Measurements from ENCODE around the gene LARGE2.

LARGE2 gene

GRCh38 chr11:45877845-45878244, 44.6 kb upstream of the LARGE2 start:
- no peak overlapping the region for H2AFZ ChIP-seq (ENCODE audit: low read depth, low read length)
- H3K36me3 ChIP-seq (ENCODE audit: insufficient read depth, low read length): peaks cover 52% of the 10 kb centered on the region
- H3K4me3 ChIP-seq (ENCODE audit: low read depth in 1 of 2, low read length in 2 of 2): no peak overlapping the region
- no peaks in the 10 kb centered on the region for H3K9me3 ChIP-seq (ENCODE audit: insufficient read depth, low read length, severe bottlenecking)
- no peak for DNase-seq
- TF ChIP-seq CTCF (IDR thresholded peaks at IDR 0.05; ENCODE audit: borderline replicate concordance, extremely low read depth, low read length, poor library complexity, severe bottlenecking) (no peak), EZH2 (IDR thresholded peaks at IDR 0.05; ENCODE audit: borderline replicate concordance, low read depth, low read length, severe bottlenecking) (no peak)
- no peaks in the 10 kb centered on the region for H3K79me2 ChIP-seq (ENCODE audit: insufficient read depth, low read length)
- peaks cover 9% of the 10 kb centered on the region; the same call in 1 of the 2 replicates for H4K20me1 ChIP-seq (ENCODE audit: insufficient read depth, low read length)
- no peaks in the 10 kb centered on the region for H3K4me1 ChIP-seq (ENCODE audit: insufficient read depth, low read length)
- H3K9ac ChIP-seq (ENCODE audit: low read depth, low read length): no peak overlapping the region
- ATAC-seq (ENCODE audit: insufficient read depth, low read depth): no peak
- no peaks in the 10 kb centered on the region for H3K27me3 ChIP-seq (ENCODE audit: insufficient read depth, low read length, poor library complexity)
- H3K27ac ChIP-seq (ENCODE audit: low read length): no peak overlapping the region
- H3K4me2 ChIP-seq (ENCODE audit: insufficient read depth, low read length): no peak overlapping the region

GRCh38 chr11:45879803-45880686, 42.4 kb upstream of the LARGE2 start:
- Histone ChIP-seq H2AFZ (ENCODE audit: low read depth, low read length) (no peak overlapping the region), H3K27me3 (ENCODE audit: insufficient read depth, low read length, poor library complexity) (no peaks in the 10 kb centered on the region), H3K4me2 (ENCODE audit: insufficient read depth, low read length) (no peak overlapping the region), H3K27ac (ENCODE audit: low read length) (no peak overlapping the region), H3K4me3 (ENCODE audit: low read depth in 1 of 2, low read length in 2 of 2) (no peak overlapping the region), H3K79me2 (ENCODE audit: insufficient read depth, low read length) (no peaks in the 10 kb centered on the region), H3K9me3 (ENCODE audit: insufficient read depth, low read length, severe bottlenecking) (no peaks in the 10 kb centered on the region), H3K36me3 (ENCODE audit: insufficient read depth, low read length) (peaks cover 43% of the 10 kb centered on the region), H3K4me1 (ENCODE audit: insufficient read depth, low read length) (peaks cover 3% of the 10 kb centered on the region), H4K20me1 (ENCODE audit: insufficient read depth, low read length) (peaks cover 25% of the 10 kb centered on the region), H3K9ac (ENCODE audit: low read depth, low read length) (no peak overlapping the region)
- no peak for TF ChIP-seq EZH2 (IDR thresholded peaks at IDR 0.05; ENCODE audit: borderline replicate concordance, low read depth, low read length, severe bottlenecking)
- DNase-seq: no peak
- ATAC-seq (ENCODE audit: insufficient read depth, low read depth): no peak

GRCh38 chr11:45880772-45881570, 41.5 kb upstream of the LARGE2 start:
- peaks cover 27% of the 10 kb centered on the region for H4K20me1 ChIP-seq (ENCODE audit: insufficient read depth, low read length)
- TF ChIP-seq EZH2 (IDR thresholded peaks at IDR 0.05; ENCODE audit: borderline replicate concordance, low read depth, low read length, severe bottlenecking) (no peak), CTCF (IDR thresholded peaks at IDR 0.05; ENCODE audit: borderline replicate concordance, extremely low read depth, low read length, poor library complexity, severe bottlenecking) (no peak)
- H3K4me1 ChIP-seq (ENCODE audit: insufficient read depth, low read length): peaks cover 9% of the 10 kb centered on the region
- DNase-seq (no peak), ATAC-seq (ENCODE audit: insufficient read depth, low read depth) (no peak)
- no peak overlapping the region for H3K27ac ChIP-seq (ENCODE audit: low read length)
- no peaks in the 10 kb centered on the region for H3K9me3 ChIP-seq (ENCODE audit: insufficient read depth, low read length, severe bottlenecking)
- H3K4me3 ChIP-seq (ENCODE audit: low read depth in 1 of 2, low read length in 2 of 2): no peak overlapping the region
- no peak overlapping the region for H3K4me2 ChIP-seq (ENCODE audit: insufficient read depth, low read length)
- no peaks in the 10 kb centered on the region for H3K27me3 ChIP-seq (ENCODE audit: insufficient read depth, low read length, poor library complexity)
- H2AFZ ChIP-seq (ENCODE audit: low read depth, low read length): no peak overlapping the region
- no peak overlapping the region for H3K9ac ChIP-seq (ENCODE audit: low read depth, low read length)
- no peaks in the 10 kb centered on the region for H3K79me2 ChIP-seq (ENCODE audit: insufficient read depth, low read length)
- peaks cover 43% of the 10 kb centered on the region for H3K36me3 ChIP-seq (ENCODE audit: insufficient read depth, low read length)

Data from DND-41 (cell line).